ENCODE data around the gene GAS2L2. TPM values are rescaled to one million over a fixed set of nuclear protein-coding genes. Genes with fewer than 3 reads are reported as not detected.

The GAS2L2 gene
- total and polyA plus RNA-seq, 2 of the 8 experiments (the other 6 are each of a cell fraction or from before 2014, with no cell fraction given) = 0.09 to 0.13 TPM

DNA sequence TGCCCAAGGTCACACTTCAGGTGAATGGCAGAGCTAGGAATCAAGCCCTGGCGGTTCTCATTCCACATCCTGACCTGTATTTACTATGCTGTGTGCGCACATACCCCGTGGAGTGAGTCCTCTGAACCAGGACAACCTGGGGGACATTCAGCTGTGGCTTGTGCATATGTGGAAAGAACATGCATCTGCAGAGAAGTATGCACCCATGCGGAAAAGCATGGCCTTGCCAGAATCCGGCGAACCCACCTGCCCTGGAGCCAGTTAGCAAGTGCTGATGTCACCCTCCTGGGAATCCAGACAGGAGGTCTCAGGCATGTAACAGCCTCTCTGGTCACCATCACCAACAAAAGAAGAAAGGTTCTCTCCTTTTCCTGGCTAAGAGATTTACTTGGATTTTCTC, 19.7 kb downstream of the GAS2L2 start:
- Histone ChIP-seq H3K4me1 (replicated peaks in 1 of 4; ENCODE audit: control insufficient read depth in 3 of 4, insufficient read depth in 4 of 4, low read length in 3 of 4) (peaks cover 7 to 26% (median 8%) of the 10 kb centered on the region in 4 experiments; a peak in 6 of 7 replicates), H3K79me2 (ENCODE audit: control insufficient read depth in 1 of 2, insufficient read depth in 2 of 2, low read length in 2 of 2) (no peaks in the 10 kb centered on the region), H2BK5ac (ENCODE audit: low read depth, low read length) (no peak overlapping the region), H3K79me1 (ENCODE audit: low read depth, low read length) (peaks cover 2% of the 10 kb centered on the region; the same call in 1 of the 2 replicates), H2AK5ac (ENCODE audit: low read depth, low read length) (no peak overlapping the region), H3K36me3 (ENCODE audit: control insufficient read depth in 2 of 4, insufficient read depth in 4 of 4, low read length in 3 of 4) (no peaks in the 10 kb centered on the region), H3K4me2 (ENCODE audit: insufficient read depth in 1 of 2, low read depth in 2 of 2, low read length in 2 of 2) (peak overlapping the region in 1 of 2 experiments; percentile 98; a peak in 1 of 4 replicates), H3K4me3 (ENCODE audit: extremely low read depth in 1 of 4, insufficient read depth in 2 of 4, low read depth in 3 of 4, low read length in 4 of 4) (no peak overlapping the region), H3K4ac (replicated peaks; ENCODE audit: insufficient read length, low read depth, low read length) (no peak overlapping the region), H3K18ac (ENCODE audit: extremely low read depth, low read length) (no peak overlapping the region), H3K23me2 (ENCODE audit: low read depth, low read length) (peaks cover 9% of the 10 kb centered on the region; the same call in 1 of the 2 replicates), H3K9ac (replicated peaks in 1 of 4; ENCODE audit: extremely low read depth in 1 of 4, low read depth in 3 of 4, low read length in 3 of 4) (no peak overlapping the region), H3K9me3 (ENCODE audit: insufficient read depth in 2 of 2, low read depth in 1 of 2, low read length in 1 of 2) (no peaks in the 10 kb centered on the region), H4K91ac (replicated peaks; ENCODE audit: insufficient read length, low read length) (no peak overlapping the region), H2BK12ac (ENCODE audit: low read depth, low read length) (no peak overlapping the region), H3K27me3 (replicated peaks in 1 of 4; ENCODE audit: control insufficient read depth in 3 of 4, extremely low read depth in 1 of 4, insufficient read depth in 3 of 4, low read length in 3 of 4) (peaks cover 0 to 10% (median 5%) of the 10 kb centered on the region in 4 experiments; a peak in 4 of 7 replicates), H4K20me1 (replicated peaks in 1 of 2; ENCODE audit: control insufficient read depth in 1 of 2, insufficient read depth in 2 of 2, low read length in 2 of 2) (peaks cover 5 to 13% of the 10 kb centered on the region in 2 experiments), H3K23ac (ENCODE audit: insufficient read length) (no peak overlapping the region), H4K5ac (ENCODE audit: insufficient read length, low read depth, low read length) (no peak overlapping the region), H2AFZ (ENCODE audit: low read length) (no peak overlapping the region), H2BK15ac (ENCODE audit: low read length) (no peak overlapping the region), H2BK120ac (replicated peaks; ENCODE audit: low read depth, low read length) (no peak overlapping the region), H4K8ac (ENCODE audit: extremely low read depth, insufficient read depth, low read length) (no peak overlapping the region), H3K27ac (ENCODE audit: low read depth, low read length) (no peak overlapping the region), H3K56ac (replicated peaks; ENCODE audit: insufficient read length, low read depth, low read length) (no peak overlapping the region), H2BK20ac (ENCODE audit: low read length) (no peak overlapping the region), H3K14ac (ENCODE audit: insufficient read length) (no peak overlapping the region)
- FAIRE-seq (no peak), DNase-seq (ENCODE audit: low read depth in 1 of 2, low spot score in 2 of 2) (no peak)
- ChIA-PET POLR2A (ENCODE audit: partially characterized antibody) (interaction anchor here (1.3 to 3.7 kb wide), 4 partner anchors 8 to 75 kb away, joined by 3 to 16 read pairs (median 5); partner anchors contain the start of gene TAF15), CTCF (ENCODE audit: partially characterized antibody) (interaction anchor here (0.6 to 9.8 kb wide), 5 partner anchors 12 to 121 kb away, joined by 3 to 45 read pairs (median 3); no protein-coding TSS in a partner anchor)
- WGBS, 2 experiments (ENCODE audit: extremely low coverage in 1 of 2, insufficient coverage in 1 of 2, insufficient read length in 1 of 2, insufficient replicate concordance in 2 of 2, low coverage in 1 of 2, low lambda C conversion rate in 2 of 2, missing lambda C conversion rate in 1 of 2) = 96% methylated on average over 6 of the region's 6 CpGs; no CpG with 5 or more reads in 1 of the 2 experiments
- TF ChIP-seq EGR1 (IDR thresholded peaks at IDR 0.05; ENCODE audit: borderline replicate concordance, low read depth, low read length) (no peak), TEAD4 (IDR thresholded peaks at IDR 0.05; ENCODE audit: low read depth, low read length) (no peak), POLR2AphosphoS5 (IDR thresholded peaks at IDR 0.05; ENCODE audit: low read depth, low read length) (no peak), RAD21 (IDR thresholded peaks at IDR 0.05 in 1 of 2, conservative IDR thresholded peaks at IDR 0.05 in 1 of 2; ENCODE audit: low read depth in 2 of 2, low read length in 2 of 2) (no peak), GTF2F1 (IDR thresholded peaks at IDR 0.05; ENCODE audit: borderline replicate concordance, low read depth, low read length) (no peak), RBBP5 (IDR thresholded peaks at IDR 0.05; ENCODE audit: borderline replicate concordance, low read depth, low read length) (no peak), SAP30 (IDR thresholded peaks at IDR 0.05; ENCODE audit: insufficient read depth, insufficient replicate concordance, low read length) (no peak), POLR2A (IDR thresholded peaks at IDR 0.05; ENCODE audit: control extremely low read depth in 1 of 2, low read depth in 2 of 2, low read length in 2 of 2) (no peak), JUN (IDR thresholded peaks at IDR 0.05; ENCODE audit: low read depth, low read length) (no peak), HDAC2 (IDR thresholded peaks at IDR 0.05; ENCODE audit: borderline replicate concordance in 1 of 2, low read depth in 2 of 2, low read length in 2 of 2) (no peak)
- TF ChIP-seq, protein P1, sequence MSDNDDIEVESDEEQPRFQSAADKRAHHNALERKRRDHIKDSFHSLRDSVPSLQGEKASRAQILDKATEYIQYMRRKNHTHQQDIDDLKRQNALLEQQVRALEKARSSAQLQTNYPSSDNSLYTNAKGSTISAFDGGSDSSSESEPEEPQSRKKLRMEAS (IDR thresholded peaks at IDR 0.05) = no peak
- TF ChIP-seq, protein P2, sequence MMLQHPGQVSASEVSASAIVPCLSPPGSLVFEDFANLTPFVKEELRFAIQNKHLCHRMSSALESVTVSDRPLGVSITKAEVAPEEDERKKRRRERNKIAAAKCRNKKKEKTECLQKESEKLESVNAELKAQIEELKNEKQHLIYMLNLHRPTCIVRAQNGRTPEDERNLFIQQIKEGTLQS (IDR thresholded peaks at IDR 0.05; ENCODE audit: insufficient read depth, low read depth, low read length) = no peak
